HepG2 (cell line): ENCODE measurements around the gene LYZL1. TPM values are rescaled to one million over a fixed set of nuclear protein-coding genes. Genes with fewer than 3 reads are reported as not detected.

Experiments used
- ATAC-seq: fragments of 200-7000 bp; cut with Tn5 transposase; 3 replicates; pipeline ENCODE4 v1.9.1; 2020; ENCODE audit warnings: mild to moderate bottlenecking, moderate library complexity
- BruUV-seq: library from RNA; stranded (reverse); fragments of 400-500 nt; replicated peaks from 2 replicates; lab custom pipeline; 2021; lab: Mats Ljungman, UMichigan
- CTCF ChIA-PET: fragments of 300-600 bp; formaldehyde crosslinking; extraction: SDS; loops from one replicate; lab custom pipeline; 2021; ENCODE audit warnings: low total read pairs, inconsistent platforms, low intra/inter-chr PET ratio; lab: Yijun Ruan, JAX
- POLR2A ChIA-PET: fragments of 350-600 bp; sonication (Branson Sonifier 250); formaldehyde crosslinking; loops from one replicate; lab custom pipeline; 2020; ENCODE audit warnings: antibody characterized with exemption, inconsistent platforms; lab: Yijun Ruan, JAX
- DNase-seq: peaks from one replicate; pipeline ENCODE4 v3.0.0-alpha.2; 2015; ENCODE audit warnings: low spot score
- FAIRE-seq: peaks from 3 replicates; lab custom pipeline; 2011; peaks lifted over from hg19 to GRCh38; lab: Jason Lieb, UNC
- H2AFZ ChIP-seq: one replicate; pipeline ENCODE4 v1.6.1; 2011; ENCODE audit warnings: low read length, inconsistent platforms
- H3K27ac ChIP-seq: fragments of 300-600 bp; 3 replicates; pipeline ENCODE4 v1.8.0; 2011; ENCODE audit warnings: mixed run types, mild to moderate bottlenecking, mixed read lengths, low read length, inconsistent platforms; ENCODE audit not compliant: insufficient read depth; ENCODE audit errors: extremely low read length
- H3K27me3 ChIP-seq, 2 experiments: fragments of 200-600 bp in 1 of 2; 2 replicates in 1 of 2; 3 replicates in 1 of 2; pipeline versions ENCODE4 v1.6.0 to v1.8.0; 2011; ENCODE audit warnings: low read length in 2 of 2, mild to moderate bottlenecking in 2 of 2, moderate library complexity in 2 of 2, inconsistent platforms in 1 of 2; ENCODE audit not compliant: insufficient read depth in 2 of 2, control insufficient read depth in 1 of 2
- H3K36me3 ChIP-seq, 2 experiments: fragments of 200-600 bp in 1 of 2; replicated peaks in 1 of 2; 2 replicates in 1 of 2; 3 replicates in 1 of 2; pipeline versions ENCODE4 v1.5.1 to v1.8.0; 2011; ENCODE audit warnings: low read length in 2 of 2, inconsistent platforms in 1 of 2; ENCODE audit not compliant: insufficient read depth in 2 of 2, control insufficient read depth in 1 of 2
- H3K4me1 ChIP-seq: 2 replicates; pipeline ENCODE4 v1.5.1; 2012; ENCODE audit warnings: low read length, inconsistent platforms; ENCODE audit not compliant: insufficient read depth
- H3K4me2 ChIP-seq: 2 replicates; pipeline ENCODE4 v1.6.0; 2011; ENCODE audit warnings: low read depth, low read length, inconsistent platforms
- H3K4me3 ChIP-seq, 3 experiments: fragments of 200-600 bp in 1 of 3; sonication (generic), shearing (Covaris generic) in 1 of 3; replicated peaks in 1 of 3; 2 replicates each; pipeline ENCODE4 v1.5.1; 2011 to 2016; ENCODE audit warnings: low read length in 3 of 3, inconsistent platforms in 2 of 3, low read depth in 2 of 3, mild to moderate bottlenecking in 2 of 3, control low read depth in 1 of 3, mixed read lengths in 1 of 3; ENCODE audit not compliant: insufficient read depth in 1 of 3
- H3K79me2 ChIP-seq: one replicate; pipeline ENCODE4 v1.6.1; 2011; ENCODE audit warnings: low read length, inconsistent platforms; ENCODE audit not compliant: insufficient read depth
- H3K9ac ChIP-seq: 2 replicates; pipeline ENCODE4 v1.6.0; 2011; ENCODE audit warnings: mild to moderate bottlenecking, low read depth, low read length, inconsistent platforms; ENCODE audit not compliant: insufficient read depth
- H3K9me3 ChIP-seq: 2 replicates; pipeline ENCODE4 v1.5.1; 2012; ENCODE audit warnings: mild to moderate bottlenecking, low read length
- H4K20me1 ChIP-seq: 2 replicates; pipeline ENCODE4 v1.6.0; 2011; ENCODE audit warnings: inconsistent platforms, mild to moderate bottlenecking, low read length, moderate library complexity; ENCODE audit not compliant: insufficient read depth
- CEBPB ChIP-seq: IDR thresholded peaks from 2 replicates; pipeline ENCODE4 v1.6.1; 2011; ENCODE audit warnings: low read depth, low read length, improper control_type of control experiment, borderline replicate concordance
- FOXJ3 ChIP-seq: sonication (generic); formaldehyde crosslinking; IDR thresholded peaks from 2 replicates; pipeline ENCODE4 v1.4.0; 2020; ENCODE audit warnings: missing genetic modification reagents, mild to moderate bottlenecking, borderline replicate concordance
- MAFK ChIP-seq, 2 experiments: IDR thresholded peaks in 1 of 2; conservative IDR thresholded peaks in 1 of 2; 2 replicates each; pipeline ENCODE4 v1.6.1; 2011; ENCODE audit warnings: improper control_type of control experiment in 2 of 2, low read length in 2 of 2
- NR3C1 ChIP-seq: sonication (generic); formaldehyde crosslinking; IDR thresholded peaks from 2 replicates; pipeline ENCODE4 v1.4.0; 2020; ENCODE audit warnings: missing genetic modification reagents
- ZFP62 ChIP-seq: sonication (generic); formaldehyde crosslinking; IDR thresholded peaks from 2 replicates; pipeline ENCODE4 v1.4.0; 2020; ENCODE audit warnings: missing genetic modification reagents
- ZFX ChIP-seq: sonication (generic); formaldehyde crosslinking; IDR thresholded peaks from 2 replicates; pipeline ENCODE4 v1.4.0; 2020; ENCODE audit warnings: mild to moderate bottlenecking, low read depth, missing genetic modification reagents, moderate library complexity
- WGBS: methylation state at CpG from one replicate; pipeline ENCODE4 v1.1.6; 2017; ENCODE audit warnings: low lambda C conversion rate; 5-methylcytosine and 5-hydroxymethylcytosine counted together
- in situ Hi-C: cut with HindIII; loops from 2 replicates; pipeline ENCODE4 v1.10.0; 2017; ENCODE audit warnings: low pct_unique_long_range_greater_than_20kb; ENCODE audit not compliant: extremely low pct_ligation_motif_present
- intact Hi-C: fragments of 100-400 bp; cut with micrococcal nuclease; formaldehyde crosslinking; loops from one replicate; pipeline ENCODE4 v1.10.0; 2022; ENCODE audit not compliant: unreplicated experiment
- polyA plus RNA-seq, 8 experiments: library from polyadenylated mRNA; depleted of rRNA in 3 of 8; stranded (reverse) in 7 of 8; unstranded in 1 of 8; fragments of >200 nt; fragmentation: Illumina TruSeq in 4 of 8; extraction: Trizol in 4 of 8; gene quantifications; 2 replicates each; pipeline versions ENCODE4 v1.2.1 to v1.2.3, GENCODE V29; 2011 to 2016; ENCODE audit warnings: low read depth in 4 of 8, missing spikeins in 1 of 8, mixed read lengths in 1 of 8; ENCODE audit not compliant: insufficient read depth in 1 of 8
- total RNA-seq, 5 experiments: library from RNA; depleted of rRNA; stranded (reverse); fragments of >200 nt; fragmentation: Illumina TruSeq; extraction: Trizol; gene quantifications; 2 replicates each; pipeline ENCODE4 v1.2.3, GENCODE V29; 2016; ENCODE audit warnings: low read depth in 1 of 5
- TF ChIP-seq, protein P1 (sequence below): IDR thresholded peaks from 2 replicates; pipeline ENCODE4 v1.6.1; 2016
- TF ChIP-seq, protein P2 (sequence below): sonication (generic); formaldehyde crosslinking; IDR thresholded peaks from 2 replicates; pipeline ENCODE4 v1.9.0; 2021; ENCODE audit warnings: missing genetic modification reagents, borderline replicate concordance

Gene LYZL1
- total and polyA plus RNA-seq, 2 of the 13 experiments (the other 11 are each of a cell fraction or from before 2014, with no cell fraction given) = not detected

DNA sequence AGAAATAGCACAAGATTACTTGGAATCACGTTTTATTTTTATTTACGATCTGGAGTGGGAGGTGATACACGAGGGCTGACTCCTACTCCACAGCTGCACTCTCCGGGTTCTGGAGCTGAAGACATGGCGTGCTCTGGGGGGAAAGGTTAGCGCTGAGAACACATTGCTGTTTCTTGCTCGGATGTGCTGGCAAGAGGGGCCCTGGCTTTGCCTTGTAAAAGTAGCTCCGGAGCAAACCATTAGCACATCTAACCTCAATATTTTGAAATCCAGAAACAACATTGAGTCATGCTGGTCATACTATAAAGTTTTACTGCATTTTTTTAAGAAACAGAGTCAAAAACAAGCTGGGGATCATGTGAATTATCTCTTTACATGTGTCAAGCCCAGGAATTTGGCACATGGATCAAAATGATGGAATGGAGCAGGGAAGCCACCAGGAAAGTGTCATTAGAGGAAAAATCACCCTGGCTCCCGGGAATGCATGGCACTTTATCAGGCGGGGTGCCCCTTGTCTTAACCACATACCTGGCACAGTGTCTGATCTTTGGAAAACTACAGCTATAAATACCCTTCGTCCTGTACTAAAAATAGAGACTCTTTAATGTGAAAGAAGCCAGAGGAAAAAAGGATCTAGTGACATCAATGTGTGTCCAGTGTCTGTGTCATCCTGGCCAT, 31.6 kb upstream of the LYZL1 start:
- POLR2A ChIA-PET = no interaction called here
- ATAC-seq (peak; percentile 38; the same call in 2 of the 3 replicates), FAIRE-seq (no peak), DNase-seq (no peak)
- Histone ChIP-seq H3K36me3 (no peaks in the 10 kb centered on the region), H3K4me1 (peaks cover 28% of the 10 kb centered on the region), H3K9ac (no peak overlapping the region), H3K79me2 (no peaks in the 10 kb centered on the region), H3K9me3 (no peaks in the 10 kb centered on the region), H4K20me1 (no peaks in the 10 kb centered on the region), H3K27me3 (0 out of 5 replicates have a peak, but pooled peaks cover 0 to 7% of the 10 kb centered on the region in 2 experiments), H3K4me3 (no peak overlapping the region; a peak in 1 of 6 replicates), H2AFZ (no peak overlapping the region), H3K4me2 (peak overlapping the region; percentile 38)
- no TSS peak for BruUV-seq
- 4% methylated on average over 11 of the region's 11 CpGs for WGBS
- in situ Hi-C loops = no loop called here
- TF ChIP-seq CEBPB = peak; percentile 32; the same call in 1 of the 2 replicates
- TF ChIP-seq MAFK (conservative IDR thresholded peaks at IDR 0.05 in 1 of 2, IDR thresholded peaks at IDR 0.05 in 1 of 2; ENCODE audit: low read length in 2 of 2) = no peak
- TF ChIP-seq, all 625 proteins: peak for 1
- CTCF ChIA-PET = no interaction called here
- intact Hi-C loops = no loop called here
- H3K27ac ChIP-seq = no peak overlapping the region

DNA sequence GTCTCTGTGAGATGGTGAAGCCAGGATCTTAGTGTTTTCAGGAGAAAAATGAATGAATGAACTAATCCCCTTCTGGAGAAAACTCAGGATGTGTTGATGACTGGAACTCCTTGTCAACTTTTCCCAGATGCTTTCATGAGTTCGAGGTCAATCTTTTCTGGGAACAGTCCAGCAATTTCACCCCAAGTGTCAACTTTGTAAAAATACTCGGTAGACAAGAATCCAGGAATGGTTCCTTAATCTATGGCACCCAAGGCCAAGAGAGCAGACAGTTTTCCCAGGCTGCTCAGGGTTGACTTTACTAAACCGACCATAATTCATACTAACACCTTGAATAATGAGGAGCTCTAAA, 31.1 kb upstream of the LYZL1 start:
- Histone ChIP-seq H3K4me1 (peaks cover 28% of the 10 kb centered on the region), H3K4me3 (no peak overlapping the region), H3K27me3 (0 out of 5 replicates have a peak, but pooled peaks cover 0 to 7% of the 10 kb centered on the region in 2 experiments), H3K36me3 (no peaks in the 10 kb centered on the region), H3K79me2 (no peaks in the 10 kb centered on the region), H3K27ac (no peak overlapping the region), H2AFZ (no peak overlapping the region), H3K9ac (no peak overlapping the region), H4K20me1 (no peaks in the 10 kb centered on the region), H3K4me2 (no peak overlapping the region), H3K9me3 (no peaks in the 10 kb centered on the region)
- POLR2A ChIA-PET = no interaction called here
- no TSS peak for BruUV-seq
- ATAC-seq = no peak
- in situ Hi-C loops = no loop called here
- 25% methylated on average over 3 of the region's 3 CpGs for WGBS
- FAIRE-seq = no peak
- DNase-seq = no peak
- intact Hi-C loops = no loop called here
- CTCF ChIA-PET = no interaction called here
- TF ChIP-seq, protein P1, sequence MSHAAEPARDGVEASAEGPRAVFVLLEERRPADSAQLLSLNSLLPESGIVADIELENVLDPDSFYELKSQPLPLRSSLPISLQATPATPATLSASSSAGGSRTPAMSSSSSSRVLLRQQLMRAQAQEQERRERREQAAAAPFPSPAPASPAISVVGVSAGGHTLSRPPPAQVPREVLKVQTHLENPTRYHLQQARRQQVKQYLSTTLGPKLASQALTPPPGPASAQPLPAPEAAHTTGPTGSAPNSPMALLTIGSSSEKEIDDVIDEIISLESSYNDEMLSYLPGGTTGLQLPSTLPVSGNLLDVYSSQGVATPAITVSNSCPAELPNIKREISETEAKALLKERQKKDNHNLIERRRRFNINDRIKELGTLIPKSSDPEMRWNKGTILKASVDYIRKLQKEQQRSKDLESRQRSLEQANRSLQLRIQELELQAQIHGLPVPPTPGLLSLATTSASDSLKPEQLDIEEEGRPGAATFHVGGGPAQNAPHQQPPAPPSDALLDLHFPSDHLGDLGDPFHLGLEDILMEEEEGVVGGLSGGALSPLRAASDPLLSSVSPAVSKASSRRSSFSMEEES (CRISPR knock-in tag) = no peak
- TF ChIP-seq, protein P2, sequence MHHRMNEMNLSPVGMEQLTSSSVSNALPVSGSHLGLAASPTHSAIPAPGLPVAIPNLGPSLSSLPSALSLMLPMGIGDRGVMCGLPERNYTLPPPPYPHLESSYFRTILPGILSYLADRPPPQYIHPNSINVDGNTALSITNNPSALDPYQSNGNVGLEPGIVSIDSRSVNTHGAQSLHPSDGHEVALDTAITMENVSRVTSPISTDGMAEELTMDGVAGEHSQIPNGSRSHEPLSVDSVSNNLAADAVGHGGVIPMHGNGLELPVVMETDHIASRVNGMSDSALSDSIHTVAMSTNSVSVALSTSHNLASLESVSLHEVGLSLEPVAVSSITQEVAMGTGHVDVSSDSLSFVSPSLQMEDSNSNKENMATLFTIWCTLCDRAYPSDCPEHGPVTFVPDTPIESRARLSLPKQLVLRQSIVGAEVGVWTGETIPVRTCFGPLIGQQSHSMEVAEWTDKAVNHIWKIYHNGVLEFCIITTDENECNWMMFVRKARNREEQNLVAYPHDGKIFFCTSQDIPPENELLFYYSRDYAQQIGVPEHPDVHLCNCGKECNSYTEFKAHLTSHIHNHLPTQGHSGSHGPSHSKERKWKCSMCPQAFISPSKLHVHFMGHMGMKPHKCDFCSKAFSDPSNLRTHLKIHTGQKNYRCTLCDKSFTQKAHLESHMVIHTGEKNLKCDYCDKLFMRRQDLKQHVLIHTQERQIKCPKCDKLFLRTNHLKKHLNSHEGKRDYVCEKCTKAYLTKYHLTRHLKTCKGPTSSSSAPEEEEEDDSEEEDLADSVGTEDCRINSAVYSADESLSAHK (CRISPR knock-in tag) = no peak
- no peak for TF ChIP-seq FOXJ3 (CRISPR knock-in tag)
- no peak for TF ChIP-seq NR3C1 (CRISPR knock-in tag)
- no peak for TF ChIP-seq ZFP62
- TF ChIP-seq ZFX (CRISPR knock-in tag) = no peak
